Jurkat, Clone E6-1 (cell line): ENCODE data around the gene UBE2V1. TPM values are rescaled to one million over a fixed set of nuclear protein-coding genes. Genes with fewer than 3 reads are reported as not detected.
"Not testable (repeated sequence)": the region's sequence is repeated elsewhere in the genome, so short reads cannot be mapped to it uniquely, and the experiment has no call there.

ENCODE experiments used
- DNase-seq: peaks from one replicate; pipeline ENCODE4 v3.0.0-alpha.2; 2011; ENCODE audit warnings: low read depth, low spot score
- H3K4me3 ChIP-seq: 2 replicates; pipeline ENCODE4 v1.5.1; 2011; ENCODE audit warnings: mild to moderate bottlenecking, low read length, control low read depth, moderate library complexity
- polyA plus RNA-seq: library from polyadenylated mRNA; unstranded; fragments of >200 nt; gene quantifications from one replicate; pipeline ENCODE4 v1.2.1, GENCODE V29; 2012; ENCODE audit warnings: missing spikeins; ENCODE audit not compliant: insufficient read length, insufficient read depth

UBE2V1 gene
- 163 TPM for polyA plus RNA-seq

GRCh38 chr20:50112512-50113419 is at the start of gene UBE2V1:
UBE2V1 (minus strand) TSS chr20:50113150; CDS start chr20:50113128, 22 bp downstream.
- peak within 1 kb of the TSS; percentile 88 for H3K4me3 ChIP-seq
- peak; percentile 79 for DNase-seq

DNA sequence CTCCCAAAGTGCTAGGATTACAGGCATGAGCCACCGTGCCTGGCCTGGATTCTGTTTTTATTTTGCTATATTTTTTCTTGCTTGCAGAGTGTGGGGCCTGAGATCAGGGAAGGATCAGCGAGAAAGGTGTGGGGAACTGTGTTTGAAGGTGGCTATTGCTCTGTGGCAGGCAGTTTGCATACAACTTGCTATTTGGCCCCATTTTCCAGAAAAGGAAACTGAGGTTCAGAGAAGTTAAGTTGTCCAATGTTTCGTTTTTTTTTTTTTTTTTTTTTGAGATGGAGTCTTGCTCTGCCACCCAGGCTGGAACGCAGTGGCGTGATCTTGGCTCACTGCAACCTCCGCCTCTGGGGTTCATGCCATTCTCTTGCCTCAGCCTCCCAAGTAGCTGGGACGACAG is 48.5 kb upstream of the UBE2V1 start:
- DNase-seq, H3K4me3 ChIP-seq: not testable (repeated sequence)

- DNase-seq, result peak; percentile 70
- H3K4me3 ChIP-seq, result peak within 1 kb of the TSS; percentile 91
These were observed 40.8 kb upstream of the UBE2V1 start, which contains the start of gene PEDS1 for GRCh38 chr20:50153500-50154377. PEDS1 (minus strand) TSS chr20:50153723; CDS start chr20:50153637, 86 bp downstream.

- DNase-seq, result no peak
- peak overlapping the region; percentile 91 for H3K4me3 ChIP-seq
These were observed 40.2 kb upstream of the UBE2V1 start for GRCh38 chr20:50153153-50153499.

DNA sequence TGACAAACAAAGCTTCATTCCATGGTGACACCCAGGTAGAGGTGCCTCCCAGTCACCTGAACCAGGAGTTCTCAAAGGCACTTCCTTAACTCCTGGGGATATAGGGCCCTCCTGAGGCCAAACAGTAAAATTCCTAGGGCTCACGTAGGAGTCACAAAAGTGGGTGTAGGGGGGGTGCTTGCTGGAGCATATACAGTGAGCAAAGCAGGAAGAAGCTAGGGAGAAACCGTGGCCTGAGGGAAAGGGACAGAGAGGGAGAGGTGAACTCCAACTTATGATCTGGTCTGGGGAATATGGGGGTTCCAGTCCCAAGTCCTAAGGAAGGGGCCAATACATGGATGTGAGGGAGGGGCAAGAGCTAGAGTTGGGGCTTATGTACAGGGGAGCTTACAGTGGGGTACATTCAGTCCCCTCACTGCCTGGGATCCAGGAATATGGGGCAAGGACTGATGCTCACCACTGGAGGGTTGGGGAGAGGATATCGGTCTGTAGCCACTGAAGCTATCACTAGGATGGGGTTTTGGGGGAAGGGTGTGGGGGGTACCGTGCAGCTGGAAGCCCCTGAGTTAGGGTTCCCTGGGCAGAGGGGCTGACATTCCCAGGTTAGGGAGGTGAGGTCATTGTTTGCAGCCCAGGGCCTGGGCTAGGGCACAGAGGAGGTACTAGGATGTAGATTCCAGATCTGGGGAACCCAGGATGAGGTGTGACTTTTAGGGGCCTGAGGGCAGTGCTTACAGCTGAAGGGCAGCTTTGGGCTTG is 39.6 kb upstream of the UBE2V1 start:
- H3K4me3 ChIP-seq, result peak overlapping the region; percentile 91
- no peak for DNase-seq

DNA sequence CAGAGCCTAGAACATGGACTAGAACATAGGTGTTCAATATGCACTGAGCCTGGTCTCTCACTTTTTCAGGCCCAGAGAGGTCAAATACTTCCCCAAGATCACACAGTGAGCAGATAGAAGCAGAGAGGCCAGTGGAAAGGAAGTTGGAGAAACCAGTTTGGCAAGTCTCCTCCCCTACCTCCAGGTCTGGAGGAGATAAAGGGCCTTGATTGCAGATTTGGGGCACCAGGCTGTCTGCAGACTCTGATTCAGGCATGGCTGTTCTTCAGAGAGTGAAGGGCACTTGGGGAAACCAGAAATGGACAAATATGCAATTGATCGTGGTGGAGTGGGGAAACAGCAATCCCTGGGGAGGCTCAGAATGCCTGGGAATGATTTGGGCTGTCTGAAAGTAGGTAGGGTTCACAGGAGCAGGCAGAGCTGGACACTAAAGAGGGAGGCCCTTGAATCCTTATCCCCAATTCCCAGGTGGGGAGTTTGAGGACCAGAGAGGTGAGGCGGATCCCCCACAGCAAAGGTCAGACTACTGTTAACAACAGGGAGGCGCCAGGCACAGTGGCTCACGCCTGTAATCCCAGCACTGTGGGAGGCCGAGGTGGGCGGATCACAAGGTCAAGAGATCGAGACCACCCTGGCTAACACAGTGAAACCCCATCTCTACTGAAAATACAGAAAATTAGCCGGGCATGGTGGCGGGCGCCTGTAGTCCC is 38.2 kb upstream of the UBE2V1 start:
- no peak overlapping the region for H3K4me3 ChIP-seq
- DNase-seq, result no peak

- H3K4me3 ChIP-seq, result no peak overlapping the region
- DNase-seq, result no peak
These were observed 36.7 kb upstream of the UBE2V1 start for GRCh38 chr20:50149481-50150254.

DNA sequence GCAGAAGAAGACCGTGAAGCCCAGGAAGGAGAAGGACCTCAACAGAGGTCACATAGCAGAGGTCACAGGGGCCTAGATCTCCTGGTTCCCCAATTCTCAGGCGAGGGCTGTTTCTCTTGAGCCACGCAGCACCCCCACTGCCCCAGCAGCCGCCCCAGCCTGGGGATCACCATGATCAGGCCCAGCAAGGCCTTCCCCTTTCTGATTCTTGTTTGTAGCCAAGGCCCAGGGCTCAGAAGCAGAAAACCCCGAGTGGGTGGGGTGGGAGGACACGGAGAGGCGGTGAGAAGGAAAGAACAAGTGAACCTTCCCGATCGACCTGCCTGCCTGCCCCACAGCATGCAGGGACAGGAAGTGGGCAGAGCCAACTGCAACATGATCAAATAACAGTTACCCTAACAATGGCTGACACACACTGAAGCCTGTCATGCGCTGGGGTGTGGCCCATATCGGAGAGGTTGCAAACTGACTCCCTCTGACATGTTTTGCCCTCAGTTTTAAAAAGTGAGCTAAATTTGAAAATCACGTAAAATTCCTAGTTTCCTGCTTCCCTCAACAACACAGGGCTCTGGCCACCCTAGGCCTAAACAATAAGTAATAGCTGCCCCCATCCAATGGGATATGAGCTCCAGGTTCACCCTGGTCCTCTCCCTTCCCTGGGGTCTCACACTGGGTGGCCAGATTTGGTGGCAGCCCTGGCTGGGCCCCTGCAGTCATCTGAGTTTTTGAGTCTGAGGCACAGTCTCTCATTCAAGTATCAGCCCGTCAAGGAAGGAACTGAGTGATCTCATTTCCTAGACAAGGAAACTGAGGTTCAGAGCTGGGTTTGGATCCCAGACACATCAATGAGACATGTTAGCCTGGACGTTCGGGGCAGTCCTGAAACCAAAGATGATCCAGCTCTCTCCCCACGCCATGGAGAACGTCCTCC is 34.0 kb upstream of the UBE2V1 start:
- DNase-seq, result peak; percentile 87
- peak overlapping the region; percentile 47 for H3K4me3 ChIP-seq

DNA sequence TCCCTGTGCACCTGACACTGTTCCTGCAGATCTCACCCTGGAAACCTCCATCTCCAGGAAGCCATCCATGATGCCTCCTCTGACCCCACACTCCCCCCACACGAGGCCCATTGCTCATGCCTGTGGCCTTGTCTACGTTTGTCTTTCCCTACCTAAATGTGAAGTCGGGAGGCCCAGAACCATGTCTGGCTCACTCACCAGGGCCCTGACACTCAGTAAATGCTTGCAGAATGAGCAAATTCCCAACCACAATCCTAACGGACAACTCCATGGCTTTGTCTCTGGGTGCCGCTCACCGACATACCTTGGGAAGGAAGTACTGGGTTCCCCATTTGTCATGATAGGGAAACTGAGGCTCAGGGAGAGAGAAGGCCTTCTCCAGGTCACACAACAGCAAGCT is 33.3 kb upstream of the UBE2V1 start:
- no peak for DNase-seq
- H3K4me3 ChIP-seq, result peak overlapping the region; percentile 47

- no peak for DNase-seq
- no peak overlapping the region for H3K4me3 ChIP-seq
These were observed 32.6 kb upstream of the UBE2V1 start for GRCh38 chr20:50145566-50145965.

GRCh38 chr20:50144362-50144761 is 31.4 kb upstream of the UBE2V1 start:
- no peak for DNase-seq
- H3K4me3 ChIP-seq, result no peak overlapping the region

GRCh38 chr20:50142812-50143211 is 29.9 kb upstream of the UBE2V1 start:
- no peak for DNase-seq
- no peak overlapping the region for H3K4me3 ChIP-seq

- no peak overlapping the region for H3K4me3 ChIP-seq
- no peak for DNase-seq
These were observed 29.0 kb upstream of the UBE2V1 start for GRCh38 chr20:50141811-50142561.

DNA sequence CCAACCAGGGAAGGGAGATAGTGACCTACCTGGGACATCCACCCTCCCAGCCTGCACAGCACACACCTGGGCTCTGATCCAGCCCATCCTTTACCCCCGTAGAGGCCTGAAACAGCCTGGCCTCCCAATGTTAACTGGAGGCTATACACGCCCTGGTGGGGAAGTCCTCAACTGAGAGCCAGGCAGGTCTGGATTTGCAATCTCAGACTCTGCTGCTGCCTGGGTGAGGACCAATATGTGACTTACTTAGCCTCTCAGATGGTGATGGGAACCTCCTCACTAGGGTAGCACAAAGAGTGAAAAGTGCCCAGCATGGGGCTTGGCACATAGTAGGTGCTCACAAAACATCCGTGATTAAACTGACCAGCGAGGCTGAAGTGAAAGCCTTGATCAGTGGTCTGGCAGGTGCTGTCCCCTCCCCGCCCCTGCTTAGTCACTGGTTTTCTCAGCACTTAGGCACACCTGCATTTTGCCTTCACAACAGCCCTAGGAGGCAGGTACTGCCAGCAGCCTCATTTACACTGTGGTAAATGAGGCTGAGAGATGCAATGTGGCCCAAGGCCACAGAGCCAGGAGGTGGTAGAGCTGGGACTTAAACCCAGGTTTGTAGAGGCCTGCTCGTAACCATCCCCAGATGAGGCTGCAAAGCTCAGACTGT is 28.2 kb upstream of the UBE2V1 start:
- no peak overlapping the region for H3K4me3 ChIP-seq
- no peak for DNase-seq

GRCh38 chr20:50140339-50140859 is 27.4 kb upstream of the UBE2V1 start:
- no peak for DNase-seq
- no peak overlapping the region for H3K4me3 ChIP-seq
